NCI-H2029 (cell line): ENCODE results near the gene RB1.
"Not testable (repeated sequence)": the region's sequence is repeated elsewhere in the genome, so short reads cannot be mapped to it uniquely, and the experiment has no call there.

Experiments
- DNase-seq: peaks from one replicate; lab custom pipeline; 2025; lab: John Stamatoyannopoulos, UW

Gene RB1

DNA sequence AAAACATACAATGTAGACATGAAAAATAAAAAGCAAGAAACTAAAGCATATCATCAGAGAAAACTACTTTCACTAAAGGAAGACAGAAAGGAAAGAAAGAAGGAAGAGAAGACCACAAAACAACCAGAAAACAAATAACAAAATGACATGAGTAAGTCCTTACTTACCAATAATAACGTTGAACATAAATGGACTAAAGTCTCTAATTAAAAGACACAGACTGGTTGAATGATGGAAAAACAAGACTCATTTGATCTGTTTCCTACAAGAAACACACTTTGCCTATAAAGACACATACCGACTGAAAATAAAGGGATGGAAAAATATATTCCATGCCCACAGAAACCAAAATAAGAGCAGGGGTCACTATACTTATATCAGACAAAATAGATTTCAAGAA is 46.0 kb downstream of the RB1 start:
- DNase-seq, result no peak

DNA sequence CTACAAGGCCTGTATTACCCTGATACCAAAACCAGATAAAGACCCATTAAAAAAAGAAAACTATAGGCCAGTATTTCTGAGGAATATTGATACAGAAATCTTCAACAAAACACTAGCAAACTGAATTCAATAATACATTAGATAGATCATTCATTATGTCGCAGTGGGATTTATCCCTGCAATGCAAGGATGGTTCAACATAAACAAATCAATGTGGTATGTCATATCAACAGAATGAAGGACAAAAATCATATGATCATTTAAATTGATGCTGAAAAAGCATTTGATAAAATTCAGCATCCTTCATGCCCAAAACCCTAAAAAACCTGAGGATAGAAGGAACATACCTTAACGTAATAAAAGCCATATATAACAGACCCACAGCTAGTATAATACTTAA is 50.0 kb downstream of the RB1 start:
- DNase-seq, result no peak

DNA sequence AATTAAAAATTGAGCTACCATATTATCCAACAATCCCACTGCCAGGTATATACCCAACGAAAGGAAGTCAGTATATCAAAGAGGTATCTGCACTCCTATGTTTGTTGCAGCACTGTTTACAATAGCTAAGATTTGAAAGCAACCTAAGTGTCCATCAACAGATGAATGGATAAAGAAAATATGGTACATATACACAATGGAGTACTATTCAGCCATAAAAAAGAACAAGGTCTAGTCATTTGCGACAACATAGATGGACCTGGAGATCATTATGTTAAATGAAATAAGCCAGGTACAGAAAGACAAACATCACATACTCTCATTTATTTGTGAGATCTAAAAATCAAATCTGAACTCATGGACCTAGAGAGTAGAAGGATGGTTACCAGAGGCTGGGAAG is 52.0 kb downstream of the RB1 start:
- not testable (repeated sequence) for DNase-seq

- no peak for DNase-seq
These were observed 53.2 kb downstream of the RB1 start for GRCh38 chr13:48356750-48357149.

DNA sequence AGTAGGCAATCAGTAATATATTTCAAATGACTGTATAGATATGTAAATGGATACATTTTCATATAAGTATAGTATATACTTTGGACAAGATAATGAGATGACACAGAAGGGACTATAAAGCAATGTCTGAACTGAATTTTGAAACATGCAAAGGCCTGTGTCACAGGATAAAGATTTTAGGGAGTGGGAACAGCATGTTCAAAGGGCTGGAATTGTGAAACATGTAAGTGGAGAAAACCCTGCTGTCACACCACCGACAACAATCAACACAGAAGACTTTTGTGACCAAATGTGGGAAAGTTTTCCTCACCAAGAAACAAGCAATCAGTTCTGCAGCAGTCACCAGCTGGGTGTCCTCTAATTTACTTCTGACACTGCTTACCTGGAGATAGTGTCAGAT is 66.4 kb downstream of the RB1 start:
- DNase-seq, result no peak

DNA sequence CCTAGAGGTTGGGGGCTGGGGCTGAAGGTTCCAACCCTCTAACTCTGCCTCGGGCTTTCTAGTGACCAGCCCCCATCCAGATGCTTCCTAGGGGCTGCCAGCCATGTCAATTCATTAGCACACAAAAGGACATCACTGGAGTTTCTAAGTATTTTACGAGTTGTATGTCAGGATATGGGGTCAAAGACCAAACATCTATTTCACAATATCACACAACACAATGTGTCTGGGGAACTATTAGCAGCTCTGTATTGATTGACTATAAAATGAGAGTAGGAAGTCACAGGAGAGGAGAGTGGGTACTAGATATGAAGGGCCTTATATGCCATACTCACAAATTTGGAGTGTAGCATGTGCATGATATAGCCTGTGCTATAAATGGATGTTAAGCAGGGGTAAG is 67.3 kb downstream of the RB1 start:
- no peak for DNase-seq

DNA sequence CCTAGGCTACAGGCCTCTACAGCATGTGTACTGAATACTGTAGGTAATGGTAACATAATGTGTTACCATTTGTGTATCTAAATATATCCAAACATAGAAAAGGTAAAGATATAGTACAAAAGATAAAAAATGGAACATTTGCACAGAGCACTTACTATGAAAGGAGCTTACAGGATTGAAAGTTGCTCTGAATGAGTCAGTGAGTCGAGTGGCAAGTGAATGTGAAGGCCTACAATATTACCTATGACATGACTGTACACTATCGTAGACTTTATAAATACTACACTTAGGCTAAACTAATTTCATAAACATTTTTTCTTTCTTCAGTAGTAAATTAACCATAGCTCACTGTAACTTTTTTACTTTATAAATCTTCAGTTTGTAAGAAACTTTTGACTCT is 74.3 kb downstream of the RB1 start:
- no peak for DNase-seq

DNA sequence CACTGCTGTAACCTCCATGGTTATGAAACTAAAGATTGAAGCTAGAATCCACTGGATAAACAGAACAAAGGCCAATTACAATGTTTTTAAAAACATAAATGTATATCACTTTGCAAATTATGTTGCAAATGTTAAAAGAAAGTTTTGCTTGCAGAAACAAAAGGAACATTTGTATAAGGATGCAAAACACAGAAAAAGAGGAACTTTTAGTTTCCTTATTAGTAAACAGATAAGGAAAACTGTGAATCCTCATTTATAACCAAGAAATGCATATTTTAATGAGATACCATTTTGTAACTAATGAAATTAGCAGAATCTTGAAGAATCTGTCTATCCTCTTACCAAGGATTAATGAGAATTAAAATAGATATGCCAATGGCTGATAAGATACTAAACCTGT is 77.0 kb downstream of the RB1 start:
- no peak for DNase-seq

DNA sequence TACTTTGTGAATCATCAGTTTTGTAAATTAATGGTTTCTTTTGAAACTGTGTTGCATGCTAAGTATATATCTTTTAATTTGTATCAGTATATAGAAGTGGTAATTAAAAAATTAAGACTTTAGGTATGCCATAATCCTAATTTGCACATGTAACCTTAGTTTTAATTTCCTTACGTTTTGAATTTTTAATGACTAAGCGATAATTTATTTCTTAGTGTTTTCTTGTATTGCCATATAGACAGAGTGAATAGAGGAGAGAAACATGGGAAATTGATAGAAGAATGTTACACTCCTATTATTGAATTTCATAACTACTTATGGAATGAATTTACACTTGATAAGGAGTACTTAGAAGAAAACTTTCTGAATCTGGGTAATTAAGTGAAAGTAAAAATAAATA is 79.8 kb downstream of the RB1 start:
- DNase-seq, result no peak

DNA sequence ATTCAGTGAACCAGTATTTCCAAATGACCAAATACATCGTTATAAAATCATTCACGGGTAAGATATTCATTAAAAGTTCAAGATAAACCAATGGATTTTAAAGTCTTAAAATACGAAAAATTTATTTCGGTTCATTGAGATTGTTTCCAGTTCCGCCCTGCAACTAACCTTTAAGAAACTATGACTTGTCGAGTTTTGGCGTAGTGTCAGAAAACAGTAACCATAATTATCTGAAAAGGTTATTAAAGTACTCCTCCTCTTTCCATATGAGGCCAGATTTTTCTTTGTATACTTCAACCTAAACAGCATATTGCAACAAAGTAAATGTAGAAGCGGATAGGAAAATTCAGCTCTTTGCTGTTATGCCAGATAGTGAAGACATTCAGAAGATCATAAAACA is 83.3 kb downstream of the RB1 start:
- no peak for DNase-seq

GRCh38 chr13:48391257-48391656 is 87.7 kb downstream of the RB1 start:
- no peak for DNase-seq

GRCh38 chr13:48393030-48393697 is 89.6 kb downstream of the RB1 start:
- DNase-seq, result no peak

DNA sequence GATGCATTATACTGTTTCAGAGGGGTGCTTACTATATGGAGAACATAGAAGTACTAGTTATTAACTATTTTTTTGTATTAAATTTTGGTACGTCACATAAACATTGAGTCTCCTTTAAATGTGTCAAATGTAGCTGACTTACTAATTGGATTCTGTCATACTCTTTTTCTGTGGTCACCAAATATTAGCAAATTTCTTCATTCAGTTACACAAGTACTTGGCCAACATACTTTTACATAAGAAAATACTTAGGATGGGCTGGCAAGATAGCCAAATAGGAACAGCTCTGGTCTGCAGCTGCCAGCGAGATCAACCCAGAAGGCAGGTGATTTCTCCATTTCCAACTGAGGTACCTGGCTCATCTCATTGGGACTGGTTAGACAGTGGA is 90.1 kb downstream of the RB1 start:
- DNase-seq, result no peak

GRCh38 chr13:48397744-48398143 is 94.2 kb downstream of the RB1 start:
- DNase-seq, result no peak

GRCh38 chr13:48398450-48399095 is 95.0 kb downstream of the RB1 start:
- DNase-seq, result no peak

DNA sequence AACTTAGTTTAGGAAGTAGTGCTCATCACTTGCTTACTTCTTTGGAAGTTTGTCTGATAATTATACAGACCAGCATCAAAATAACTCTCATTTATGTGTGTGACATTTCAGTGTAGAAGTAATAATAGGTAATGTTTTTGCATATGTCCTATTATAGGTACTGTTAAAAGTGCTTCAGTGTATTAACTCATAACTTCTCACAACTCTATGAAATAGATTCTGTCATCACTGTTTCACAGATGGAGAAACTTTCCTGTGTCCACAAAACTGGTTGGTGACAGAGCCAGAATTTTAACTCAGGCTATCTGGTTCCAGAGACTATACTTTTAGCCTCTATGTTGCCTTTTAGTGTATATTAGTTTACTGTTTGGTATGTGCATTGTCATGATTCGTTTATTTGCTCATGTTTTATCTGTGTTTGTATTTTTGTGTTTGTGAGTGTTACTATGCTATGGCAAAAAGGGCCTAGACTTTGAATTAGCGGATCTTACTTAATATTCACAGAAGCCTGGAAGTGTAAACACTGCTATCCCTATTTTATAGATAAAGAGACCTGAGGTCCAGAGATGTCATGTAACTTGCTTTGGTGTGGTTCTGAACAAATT is 96.6 kb downstream of the RB1 start:
- DNase-seq, result no peak

- DNase-seq, result no peak
These were observed 97.3 kb downstream of the RB1 start for GRCh38 chr13:48400850-48401291.

DNA sequence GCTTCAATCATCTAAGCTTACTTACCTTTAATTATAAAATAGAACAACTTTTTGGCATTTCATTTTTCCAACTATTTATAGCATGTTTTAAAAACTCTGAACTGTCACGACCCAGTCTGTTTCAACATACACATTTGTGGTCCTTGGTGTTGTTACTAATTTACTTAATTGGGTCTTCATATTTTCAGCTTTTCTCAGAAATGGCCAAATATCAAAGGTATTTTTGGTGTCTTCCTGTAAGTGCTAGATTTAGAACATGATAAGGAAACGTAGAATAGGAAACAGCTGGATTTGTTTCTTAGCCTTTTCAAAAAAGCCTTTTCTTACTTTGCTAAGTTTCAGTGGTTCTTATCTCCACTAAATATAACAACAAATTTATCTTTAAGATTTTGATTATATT is 97.9 kb downstream of the RB1 start:
- DNase-seq, result no peak

- DNase-seq, result no peak
These were observed 98.9 kb downstream of the RB1 start for GRCh38 chr13:48402325-48402932.

- DNase-seq, result no peak
These were observed 99.6 kb downstream of the RB1 start for GRCh38 chr13:48403151-48403631.

- no peak for DNase-seq
These were observed 100.4 kb downstream of the RB1 start for GRCh38 chr13:48403913-48404312.

DNA sequence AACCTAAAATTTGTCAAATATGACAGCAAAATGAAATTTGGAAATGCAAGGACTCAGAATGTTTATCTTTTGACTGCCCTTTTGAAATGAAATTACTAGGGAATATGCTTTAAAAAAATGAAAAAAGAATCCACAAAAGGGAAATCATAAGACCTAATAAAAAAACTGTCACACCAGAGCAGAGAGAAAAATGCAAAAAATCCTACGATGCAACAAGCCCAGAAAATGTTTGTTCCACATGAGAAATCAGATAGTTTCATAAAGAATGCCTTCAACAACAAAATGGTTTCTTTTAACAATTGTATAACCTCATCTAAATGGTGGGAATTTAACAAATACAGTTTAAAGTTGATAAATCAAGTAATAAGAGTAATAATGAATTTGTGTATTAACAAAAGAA is 101.4 kb downstream of the RB1 start:
- DNase-seq, result no peak

DNA sequence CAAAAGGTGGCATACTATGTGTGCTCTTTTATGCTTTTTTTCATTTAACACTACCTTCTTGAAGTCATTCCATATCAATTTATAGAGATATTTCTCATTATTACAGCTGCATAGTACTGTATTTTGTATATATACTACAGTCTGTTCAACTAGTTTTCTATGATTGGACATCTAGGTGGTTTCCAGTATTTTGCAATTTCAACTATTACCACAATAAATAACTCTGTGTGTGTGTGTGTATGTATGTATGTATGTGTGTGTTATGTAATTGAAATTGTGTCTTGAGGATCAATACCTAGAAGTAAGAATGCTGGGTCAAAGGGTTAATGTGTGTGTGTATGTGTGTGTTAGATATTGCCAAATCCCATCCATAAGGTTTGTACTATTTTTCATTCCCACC is 102.3 kb downstream of the RB1 start:
- no peak for DNase-seq
